Thyroid gland (tissue), 4 donors: ENCODE data around the gene CEACAM1. TPM values are rescaled to one million over a fixed set of nuclear protein-coding genes. Genes with fewer than 3 reads are reported as not detected.

Source experiments
- DNase-seq, 2 donors: peaks; one replicate each; pipeline ENCODE4 v3.0.0-alpha.2; 2019
- H3K27ac ChIP-seq, 3 donors: fragments of 200-600 bp; sonication (generic); 1 replicate in 2 of 3; 2 replicates in 1 of 3; pipeline ENCODE4 v1.5.1; 2016 to 2019; ENCODE audit warnings: mild to moderate bottlenecking in 1 of 3, moderate library complexity in 1 of 3
- H3K27me3 ChIP-seq: fragments of 200-600 bp; sonication (generic); one replicate; pipeline ENCODE4 v1.5.1; 2019
- H3K36me3 ChIP-seq, 2 donors: fragments of 200-600 bp; sonication (generic); one replicate each; pipeline ENCODE4 v1.5.1; 2016 to 2019
- H3K4me1 ChIP-seq, 2 donors: fragments of 200-600 bp; sonication (generic); one replicate each; pipeline ENCODE4 v1.5.1; 2017 to 2019
- H3K4me3 ChIP-seq, 3 donors: fragments of 200-600 bp; sonication (generic); replicated peaks in 1 of 3; 1 replicate in 2 of 3; 2 replicates in 1 of 3; pipeline ENCODE4 v1.5.1; 2016; ENCODE audit warnings: mild to moderate bottlenecking in 1 of 3
- H3K9me3 ChIP-seq: fragments of 200-600 bp; sonication (generic); one replicate; pipeline ENCODE4 v1.5.1; 2017
- POLR2A ChIP-seq, 2 donors: fragments of 450-650 bp; IDR thresholded peaks; one replicate each; pipeline ENCODE4 v1.6.1; 2017; ENCODE audit warnings: antibody characterized with exemption in 2 of 2, mild to moderate bottlenecking in 2 of 2, moderate library complexity in 1 of 2
- WGBS, 2 donors: methylation state at CpG; one replicate each; pipeline ENCODE4 v1.1.5; 2017; 5-methylcytosine and 5-hydroxymethylcytosine counted together
- intact Hi-C: fragments of 100-400 bp; cut with DNase I; formaldehyde crosslinking; loops from one replicate; pipeline ENCODE4 v1.15.1; 2023
- total RNA-seq, 4 donors: library from RNA; depleted of rRNA; stranded (reverse); fragments of >200 nt; gene quantifications; one replicate each; pipeline ENCODE4 v1.2.3, GENCODE V29; 2016
- TF ChIP-seq, protein P1 (sequence below), 6 experiments: fragments of 200-600 bp in 3 of 6; fragments of 450-650 bp in 3 of 6; sonication (generic) in 3 of 6; IDR thresholded peaks; one replicate each; pipeline ENCODE4 v1.5.1; 2016 to 2019; ENCODE audit warnings: antibody characterized with exemption in 6 of 6, mild to moderate bottlenecking in 2 of 6, inconsistent platforms in 1 of 6, moderate library complexity in 1 of 6

CEACAM1 gene
- total RNA-seq, 4 donors from 2014 or later, result 2.1 to 21.5 (median 3.6) TPM

DNA sequence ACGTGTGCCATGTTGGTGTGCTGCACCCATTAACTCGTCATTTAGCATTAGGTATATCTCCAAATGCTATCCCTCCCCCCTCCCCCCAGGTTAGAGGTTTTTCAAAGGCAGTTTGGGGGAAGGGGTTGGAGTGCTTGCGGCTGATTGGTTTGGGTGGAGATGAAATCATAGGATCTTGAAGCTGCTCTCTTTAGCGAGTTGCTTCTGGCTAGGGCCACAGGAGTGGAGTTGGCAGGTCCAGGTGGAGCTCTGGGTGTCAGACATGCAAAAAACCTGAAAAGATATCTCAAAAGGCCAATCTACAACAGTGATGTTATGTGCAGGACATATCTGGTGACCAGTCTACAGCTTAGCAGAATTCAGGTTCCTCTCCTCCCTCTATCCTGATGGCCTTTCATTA is 52.9 kb downstream of the CEACAM1 start:
- WGBS, 2 donors, result 66 to 69% methylated on average over 4 of the region's 4 CpGs
- intact Hi-C loops, result no loop called here
- Histone ChIP-seq H3K36me3 (no peaks in the 10 kb centered on the region), H3K27ac (no peak overlapping the region), H3K27me3 (no peaks in the 10 kb centered on the region), H3K4me1 (peaks cover 4 to 5% of the 10 kb centered on the region in 2 donors), H3K9me3 (no peaks in the 10 kb centered on the region), H3K4me3 (no peak overlapping the region)
- DNase-seq, result no peak
- TF ChIP-seq POLR2A (IDR thresholded peaks at IDR 0.05), result no peak
- TF ChIP-seq, protein P1, sequence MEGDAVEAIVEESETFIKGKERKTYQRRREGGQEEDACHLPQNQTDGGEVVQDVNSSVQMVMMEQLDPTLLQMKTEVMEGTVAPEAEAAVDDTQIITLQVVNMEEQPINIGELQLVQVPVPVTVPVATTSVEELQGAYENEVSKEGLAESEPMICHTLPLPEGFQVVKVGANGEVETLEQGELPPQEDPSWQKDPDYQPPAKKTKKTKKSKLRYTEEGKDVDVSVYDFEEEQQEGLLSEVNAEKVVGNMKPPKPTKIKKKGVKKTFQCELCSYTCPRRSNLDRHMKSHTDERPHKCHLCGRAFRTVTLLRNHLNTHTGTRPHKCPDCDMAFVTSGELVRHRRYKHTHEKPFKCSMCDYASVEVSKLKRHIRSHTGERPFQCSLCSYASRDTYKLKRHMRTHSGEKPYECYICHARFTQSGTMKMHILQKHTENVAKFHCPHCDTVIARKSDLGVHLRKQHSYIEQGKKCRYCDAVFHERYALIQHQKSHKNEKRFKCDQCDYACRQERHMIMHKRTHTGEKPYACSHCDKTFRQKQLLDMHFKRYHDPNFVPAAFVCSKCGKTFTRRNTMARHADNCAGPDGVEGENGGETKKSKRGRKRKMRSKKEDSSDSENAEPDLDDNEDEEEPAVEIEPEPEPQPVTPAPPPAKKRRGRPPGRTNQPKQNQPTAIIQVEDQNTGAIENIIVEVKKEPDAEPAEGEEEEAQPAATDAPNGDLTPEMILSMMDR (IDR thresholded peaks at IDR 0.05), result no peak

DNA sequence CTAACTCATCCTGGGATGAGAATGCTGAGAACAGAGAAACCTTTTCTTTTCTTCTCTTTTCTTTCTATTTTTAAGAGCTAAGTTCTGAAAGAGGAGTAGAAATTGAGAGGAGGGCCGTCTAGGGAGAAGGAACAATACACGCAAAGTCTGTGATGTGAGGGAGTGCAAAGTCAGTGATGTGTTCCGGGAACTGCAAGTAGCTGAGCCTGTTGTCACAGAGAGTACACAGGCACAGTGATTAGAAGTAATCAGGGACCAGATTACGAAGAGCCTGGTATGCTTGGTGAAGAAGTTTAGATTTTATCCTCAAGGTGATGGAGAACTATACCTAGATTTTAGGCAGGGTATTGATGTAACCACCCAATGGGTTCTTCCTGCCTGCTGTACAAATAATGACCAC is 53.5 kb downstream of the CEACAM1 start:
- intact Hi-C loops, result no loop called here
- Histone ChIP-seq H3K27me3 (no peaks in the 10 kb centered on the region), H3K36me3 (no peaks in the 10 kb centered on the region), H3K4me3 (no peak overlapping the region), H3K27ac (no peak overlapping the region), H3K4me1 (peaks cover 4 to 5% of the 10 kb centered on the region in 2 donors), H3K9me3 (no peaks in the 10 kb centered on the region)
- TF ChIP-seq, protein P1 (IDR thresholded peaks at IDR 0.05), result no peak
- TF ChIP-seq POLR2A (IDR thresholded peaks at IDR 0.05), result no peak
- 54% methylated on average over 4 of the region's 4 CpGs for WGBS, 2 donors
- no peak for DNase-seq

DNA sequence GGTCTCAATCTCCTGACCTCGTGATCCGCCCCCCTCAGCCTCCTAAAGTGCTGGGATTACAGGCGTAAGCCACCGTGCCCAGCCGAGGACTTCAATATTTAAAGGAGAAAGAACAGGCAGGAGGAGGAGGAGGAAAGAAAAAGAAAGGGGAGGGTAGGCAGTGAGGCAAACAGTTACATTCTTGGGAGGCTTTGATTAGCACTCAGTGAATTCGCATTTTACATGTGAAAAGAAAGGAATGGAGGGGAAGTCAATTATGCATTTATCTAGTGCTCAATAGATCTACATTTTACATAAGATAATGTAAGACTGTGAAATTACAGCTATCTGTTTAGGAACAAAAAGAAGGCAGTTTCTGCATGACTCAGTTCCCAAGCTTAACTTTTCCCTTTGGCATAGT is 54.6 kb downstream of the CEACAM1 start:
- H3K4me1 ChIP-seq, result peaks cover 4 to 5% of the 10 kb centered on the region in 2 donors
- no peaks in the 10 kb centered on the region for H3K36me3 ChIP-seq
- H3K27ac ChIP-seq, result no peak overlapping the region
- intact Hi-C loops, result no loop called here
- no peak for DNase-seq
- TF ChIP-seq POLR2A (IDR thresholded peaks at IDR 0.05), result no peak
- TF ChIP-seq, protein P1 (IDR thresholded peaks at IDR 0.05), result no peak
- WGBS, 2 donors, result 57 to 62% methylated on average over 6 of the region's 6 CpGs
- H3K27me3 ChIP-seq, result no peaks in the 10 kb centered on the region
- no peaks in the 10 kb centered on the region for H3K9me3 ChIP-seq
- no peak overlapping the region for H3K4me3 ChIP-seq

DNA sequence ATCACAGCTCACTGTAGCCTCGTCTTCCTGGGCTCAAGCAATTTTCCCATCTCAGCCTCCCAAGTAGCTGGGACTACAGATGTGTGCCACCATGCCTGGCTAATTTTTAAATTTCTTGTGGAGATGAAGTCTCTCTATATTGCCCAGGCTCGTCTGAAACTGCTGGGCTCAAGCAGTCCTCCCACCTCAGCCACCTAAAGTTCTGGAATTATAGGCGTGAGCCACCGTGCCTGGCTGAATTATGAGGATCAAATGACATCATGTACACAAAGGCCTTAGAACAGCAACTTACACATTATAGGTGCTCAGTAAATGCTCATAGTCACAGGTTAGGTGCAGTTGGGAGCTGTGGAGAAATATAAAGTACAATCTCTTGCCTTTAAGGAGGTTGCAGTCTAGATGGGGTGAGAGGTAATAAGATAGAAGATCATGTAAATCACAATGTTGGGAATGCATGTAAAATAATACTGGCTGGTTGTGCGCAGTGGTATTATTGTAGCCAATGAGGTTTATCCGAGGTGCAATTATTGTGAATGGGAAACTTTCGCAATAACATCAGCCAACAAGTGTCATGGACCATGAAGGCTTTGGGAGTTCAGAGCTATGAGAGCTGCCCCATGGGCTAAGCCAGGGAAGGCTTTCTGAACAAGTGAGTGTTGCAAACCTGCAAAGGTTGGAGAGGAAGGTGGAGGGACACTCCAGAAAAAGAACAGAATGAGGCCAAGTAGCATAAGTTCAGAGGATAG is 55.7 kb downstream of the CEACAM1 start:
- Histone ChIP-seq H3K4me3 (no peak overlapping the region), H3K4me1 (peaks cover 4 to 5% of the 10 kb centered on the region in 2 donors), H3K27ac (no peak overlapping the region), H3K27me3 (no peaks in the 10 kb centered on the region), H3K36me3 (no peaks in the 10 kb centered on the region), H3K9me3 (no peaks in the 10 kb centered on the region)
- intact Hi-C loops, result no loop called here
- TF ChIP-seq, protein P1 (IDR thresholded peaks at IDR 0.05), result no peak
- no peak for TF ChIP-seq POLR2A (IDR thresholded peaks at IDR 0.05)
- 88 to 92% methylated on average over 7 of the region's 7 CpGs for WGBS, 2 donors
- no peak for DNase-seq

DNA sequence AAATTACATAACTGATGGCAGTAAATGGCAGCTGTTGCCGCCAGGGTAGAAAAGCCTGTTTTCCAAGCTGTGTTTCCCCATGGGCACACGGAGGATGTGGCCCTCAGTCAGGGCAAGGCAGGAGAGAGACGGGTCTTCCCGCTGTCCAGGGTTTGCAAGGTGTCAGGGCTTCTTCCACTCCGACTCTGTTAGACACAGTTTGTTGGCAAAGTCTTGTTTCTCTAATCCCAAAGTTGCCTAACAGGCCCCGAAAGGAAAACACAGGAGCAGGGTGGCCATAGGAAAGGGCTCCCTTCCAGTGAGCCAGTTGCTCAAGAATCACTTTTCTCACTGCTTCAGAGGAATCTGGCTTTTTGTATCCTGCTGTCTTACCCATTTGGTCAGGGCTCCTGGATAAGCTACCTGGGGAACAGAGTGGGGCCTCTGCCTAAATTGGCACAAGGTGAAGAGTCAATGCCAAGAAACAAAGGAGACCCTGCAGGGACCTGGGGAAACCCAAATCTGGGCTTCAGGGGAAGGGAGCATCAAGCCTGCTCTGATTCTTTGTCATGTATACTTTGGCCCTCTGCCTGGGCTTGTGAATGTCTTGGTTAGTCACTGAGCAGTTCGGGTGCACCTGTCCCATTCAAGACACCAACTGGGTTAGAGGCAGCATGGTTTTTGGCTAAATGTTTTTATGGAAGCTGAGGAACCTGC is 56.6 kb downstream of the CEACAM1 start:
- Histone ChIP-seq H3K4me3 (no peak overlapping the region), H3K27ac (no peak overlapping the region), H3K9me3 (no peaks in the 10 kb centered on the region), H3K36me3 (no peaks in the 10 kb centered on the region), H3K27me3 (no peaks in the 10 kb centered on the region), H3K4me1 (peaks cover 4 to 5% of the 10 kb centered on the region in 2 donors)
- intact Hi-C loops, result no loop called here
- DNase-seq, result peak; percentile 8 to 24
- TF ChIP-seq POLR2A (IDR thresholded peaks at IDR 0.05), result no peak
- TF ChIP-seq, protein P1 (IDR thresholded peaks at IDR 0.05), result no peak
- WGBS, 2 donors, result 42 to 45% methylated on average over 7 of the region's 7 CpGs
